OCI-LY7 (cell line): ENCODE measurements around the gene MARF1. TPM values are rescaled to one million over a fixed set of nuclear protein-coding genes. Genes with fewer than 3 reads are reported as not detected.

Experiments used
- BruUV-seq: library from RNA; stranded (reverse); fragments of 400-500 nt; replicated peaks from 2 replicates; lab custom pipeline; 2021; lab: Mats Ljungman, UMichigan
- CTCF ChIA-PET: fragments of 300-600 bp; sonication (Branson Sonifier 250); formaldehyde crosslinking; loops from one replicate; lab custom pipeline; 2022; ENCODE audit warnings: antibody characterized with exemption; ENCODE audit not compliant: unreplicated experiment; lab: Charles Lee
- POLR2A ChIA-PET: fragments of 300-600 bp; sonication (Branson Sonifier 250); formaldehyde crosslinking; loops from one replicate; lab custom pipeline; 2022; ENCODE audit warnings: antibody characterized with exemption; lab: Charles Lee
- DNase-seq: peaks from one replicate; pipeline ENCODE4 v3.0.0-alpha.2; 2015; ENCODE audit warnings: low spot score
- H2AFZ ChIP-seq: fragments of 200-600 bp; sonication (generic), shearing (Covaris generic); 2 replicates; pipeline ENCODE4 v1.6.1; 2014; ENCODE audit warnings: mild to moderate bottlenecking, antibody characterized with exemption, low read length, moderate library complexity
- H3K27ac ChIP-seq: fragments of 200-600 bp; sonication (generic); 2 replicates; pipeline ENCODE4 v1.5.1; 2014; ENCODE audit warnings: mixed run types, low read depth, mild to moderate bottlenecking, moderate library complexity, low read length, inconsistent platforms; ENCODE audit not compliant: poor library complexity, severe bottlenecking
- H3K36me3 ChIP-seq: fragments of 200-600 bp; sonication (generic); 2 replicates; pipeline ENCODE4 v1.6.1; 2014; ENCODE audit warnings: mild to moderate bottlenecking, antibody characterized with exemption, low read length, moderate library complexity, mixed read lengths; ENCODE audit not compliant: insufficient read depth
- H3K4me1 ChIP-seq: fragments of 200-600 bp; sonication (generic); 2 replicates; pipeline ENCODE4 v1.5.1; 2014; ENCODE audit warnings: mild to moderate bottlenecking, low read length; ENCODE audit not compliant: insufficient read depth, poor library complexity, severe bottlenecking
- H3K4me2 ChIP-seq: fragments of 200-600 bp; sonication (generic); 2 replicates; pipeline ENCODE4 v1.6.1; 2014; ENCODE audit warnings: mild to moderate bottlenecking, low read length
- H3K4me3 ChIP-seq: fragments of 200-600 bp; sonication (generic); 2 replicates; pipeline ENCODE4 v1.5.1; 2014; ENCODE audit warnings: mild to moderate bottlenecking, low read depth, low read length; ENCODE audit not compliant: poor library complexity, severe bottlenecking
- H3K79me2 ChIP-seq: fragments of 200-600 bp; sonication (generic); 2 replicates; pipeline ENCODE4 v1.6.1; 2016; ENCODE audit warnings: low read depth, mild to moderate bottlenecking, low read length, moderate library complexity, mixed read lengths; ENCODE audit not compliant: insufficient read depth
- H3K9me2 ChIP-seq: fragments of 200-600 bp; sonication (generic); 2 replicates; pipeline ENCODE4 v1.6.1; 2016; ENCODE audit warnings: mild to moderate bottlenecking, low read length, mixed read lengths; ENCODE audit not compliant: insufficient read depth
- H3K9me3 ChIP-seq: fragments of 200-600 bp; sonication (generic); 2 replicates; pipeline ENCODE4 v1.6.1; 2014; ENCODE audit warnings: mild to moderate bottlenecking, mixed run types, low read length, mixed read lengths
- H4K20me1 ChIP-seq: fragments of 200-600 bp; sonication (generic); 2 replicates; pipeline ENCODE4 v1.6.1; 2014; ENCODE audit warnings: mild to moderate bottlenecking, antibody characterized with exemption, low read length, moderate library complexity, mixed read lengths; ENCODE audit not compliant: insufficient read depth
- EZH2phosphoT487 ChIP-seq: fragments of 200-600 bp; sonication (generic); IDR thresholded peaks from 2 replicates; pipeline ENCODE4 v1.6.1; 2018; ENCODE audit warnings: low read depth, borderline replicate concordance, mild to moderate bottlenecking, mixed run types, antibody characterized with exemption, low read length, moderate library complexity, mixed read lengths
- intact Hi-C: fragments of 100-400 bp; cut with micrococcal nuclease; formaldehyde crosslinking; loops from one replicate; pipeline ENCODE4 v1.10.0; 2022; ENCODE audit not compliant: unreplicated experiment
- total RNA-seq, 2 experiments: library from RNA; depleted of rRNA in 1 of 2; stranded (reverse); fragments of >200 nt in 1 of 2; shearing (Covaris generic) in 1 of 2; gene quantifications; 2 replicates each; pipeline ENCODE4 v1.2.3, GENCODE V29; 2014 to 2022
- TF ChIP-seq, protein P1 (sequence below): fragments of 200-600 bp; sonication (generic); conservative IDR thresholded peaks from 2 replicates; pipeline ENCODE4 v1.5.1; 2014; ENCODE audit warnings: mild to moderate bottlenecking, antibody characterized with exemption, low read length, moderate library complexity, mixed read lengths

Gene MARF1
- total RNA-seq, 2 experiments from 2014 or later = 20.6 to 71.1 TPM

DNA sequence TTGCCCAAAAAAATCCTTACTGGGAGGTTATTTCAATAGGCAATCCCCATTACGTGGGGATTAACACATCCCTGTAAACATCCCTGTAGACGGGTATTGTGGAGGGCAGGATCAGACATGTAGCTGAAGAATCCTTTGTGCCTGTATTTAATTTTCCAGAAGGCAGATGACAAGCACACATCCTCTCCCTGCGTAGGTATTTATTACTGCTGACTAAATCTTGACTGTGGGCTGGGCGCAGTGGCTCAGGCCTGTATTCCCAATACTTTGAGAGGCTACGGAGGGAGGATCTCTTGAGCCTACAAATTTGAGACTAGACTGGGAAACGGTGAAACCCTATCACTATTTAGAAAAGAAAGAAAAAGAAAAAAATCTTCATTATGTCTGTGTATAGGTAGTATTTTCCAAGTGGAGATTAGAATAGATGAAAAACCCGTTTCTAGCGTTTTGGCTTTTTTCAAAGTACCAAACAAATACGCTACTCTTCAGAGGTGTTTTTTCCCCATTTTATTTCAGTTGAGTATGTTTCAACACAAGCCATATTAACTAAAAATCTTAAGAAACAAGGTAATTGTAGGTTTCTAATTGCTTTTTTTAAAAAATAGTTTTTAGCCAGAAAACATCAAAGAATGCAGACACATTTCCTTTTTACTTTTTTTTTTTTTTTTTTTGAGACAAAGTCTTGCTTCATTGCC, 1.5 kb upstream of the MARF1 start:
- intact Hi-C loops = loop anchor here (10.0 kb wide), 1 partner anchor 460 kb away; no protein-coding TSS in a partner anchor
- Histone ChIP-seq H3K4me2 (peak overlapping the region; percentile 86), H3K4me1 (peaks cover 61% of the 10 kb centered on the region), H3K79me2 (peaks cover 30% of the 10 kb centered on the region), H3K9me2 (no peaks in the 10 kb centered on the region), H3K4me3 (peak overlapping the region; percentile 89), H4K20me1 (no peaks in the 10 kb centered on the region), H3K9me3 (no peaks in the 10 kb centered on the region), H3K36me3 (no peaks in the 10 kb centered on the region), H3K27ac (peak overlapping the region; percentile 89), H2AFZ (peak overlapping the region; percentile 78; the same call in 1 of the 2 replicates)
- ChIA-PET CTCF (no interaction called here), POLR2A (interaction anchor here (1.0 to 2.6 kb wide), 2 partner anchors 10 to 14 kb away, joined by 3 to 12 read pairs; no protein-coding TSS in a partner anchor)
- BruUV-seq = no TSS peak
- peak; percentile 18 for DNase-seq
- TF ChIP-seq, protein P1, sequence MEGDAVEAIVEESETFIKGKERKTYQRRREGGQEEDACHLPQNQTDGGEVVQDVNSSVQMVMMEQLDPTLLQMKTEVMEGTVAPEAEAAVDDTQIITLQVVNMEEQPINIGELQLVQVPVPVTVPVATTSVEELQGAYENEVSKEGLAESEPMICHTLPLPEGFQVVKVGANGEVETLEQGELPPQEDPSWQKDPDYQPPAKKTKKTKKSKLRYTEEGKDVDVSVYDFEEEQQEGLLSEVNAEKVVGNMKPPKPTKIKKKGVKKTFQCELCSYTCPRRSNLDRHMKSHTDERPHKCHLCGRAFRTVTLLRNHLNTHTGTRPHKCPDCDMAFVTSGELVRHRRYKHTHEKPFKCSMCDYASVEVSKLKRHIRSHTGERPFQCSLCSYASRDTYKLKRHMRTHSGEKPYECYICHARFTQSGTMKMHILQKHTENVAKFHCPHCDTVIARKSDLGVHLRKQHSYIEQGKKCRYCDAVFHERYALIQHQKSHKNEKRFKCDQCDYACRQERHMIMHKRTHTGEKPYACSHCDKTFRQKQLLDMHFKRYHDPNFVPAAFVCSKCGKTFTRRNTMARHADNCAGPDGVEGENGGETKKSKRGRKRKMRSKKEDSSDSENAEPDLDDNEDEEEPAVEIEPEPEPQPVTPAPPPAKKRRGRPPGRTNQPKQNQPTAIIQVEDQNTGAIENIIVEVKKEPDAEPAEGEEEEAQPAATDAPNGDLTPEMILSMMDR = no peak
- TF ChIP-seq EZH2phosphoT487 = no peak

DNA sequence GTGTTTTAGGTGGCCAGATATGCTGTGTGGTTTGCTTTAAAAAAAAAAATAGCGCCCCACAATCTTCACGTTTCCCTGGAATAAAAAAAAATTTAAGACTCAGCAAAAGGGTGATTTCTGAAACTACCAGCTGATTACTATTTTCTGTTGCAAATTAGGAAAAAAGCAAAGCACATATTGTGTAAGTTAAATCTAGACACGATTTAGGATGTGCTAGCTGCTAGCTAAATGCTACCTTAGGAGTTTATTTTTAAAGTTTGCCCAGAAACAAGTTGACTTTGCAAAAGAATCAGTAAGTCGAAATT, 944 bp upstream of the MARF1 start:
- Histone ChIP-seq H3K4me1 (peaks cover 62% of the 10 kb centered on the region), H3K4me3 (peak overlapping the region; percentile 89), H3K27ac (peak overlapping the region; percentile 89), H3K36me3 (peaks cover under 1% of the 10 kb centered on the region; the same call in 1 of the 2 replicates), H4K20me1 (no peaks in the 10 kb centered on the region), H3K9me3 (no peaks in the 10 kb centered on the region), H3K9me2 (no peaks in the 10 kb centered on the region), H2AFZ (peak overlapping the region; percentile 78; the same call in 1 of the 2 replicates), H3K79me2 (peaks cover 31% of the 10 kb centered on the region), H3K4me2 (peak overlapping the region; percentile 86)
- POLR2A ChIA-PET = interaction anchor here (1.0 to 2.6 kb wide), 2 partner anchors 10 to 15 kb away, joined by 3 to 12 read pairs; no protein-coding TSS in a partner anchor
- no peak for TF ChIP-seq EZH2phosphoT487
- TF ChIP-seq, protein P1 = no peak
- peak; percentile 15 for DNase-seq
- CTCF ChIA-PET = no interaction called here
- intact Hi-C loops = loop anchor here (2.0 to 10.0 kb wide), 2 partner anchors 53 to 461 kb away; no protein-coding TSS in a partner anchor
- BruUV-seq = no TSS peak
